Activated T-helper 1 cell treated with anti-CD3 and anti-CD28 coated beads, Interleukin-12 subunit alpha, Interleukin-12 subunit beta, Interleukin-2, Interleukin-4 antibody, amounts not matched to agents 30 ng/mL and 10 ng/mL and 1 ng/mL, durations not matched to agents 14 hours and 24 hours and 36 hours (primary cell): Measurements from ENCODE around the gene GALNT17. TPM values are rescaled to one million over a fixed set of nuclear protein-coding genes. Genes with fewer than 3 reads are reported as not detected.

Source experiments
- DNase-seq: peaks from one replicate; pipeline ENCODE4 v3.0.0; 2021; ENCODE audit warnings: low spot score
- H3K27ac Mint-ChIP-seq: one replicate; pipeline ENCODE4 v1.8.0; 2021; ENCODE audit warnings: mild to moderate bottlenecking, mixed read lengths
- H3K27me3 Mint-ChIP-seq: one replicate; pipeline ENCODE4 v1.8.0; 2022; ENCODE audit warnings: mild to moderate bottlenecking, moderate library complexity, mixed read lengths; ENCODE audit not compliant: insufficient read depth
- H3K36me3 Mint-ChIP-seq: one replicate; pipeline ENCODE4 v1.8.0; 2021; ENCODE audit warnings: low read depth, mixed read lengths
- H3K4me1 Mint-ChIP-seq: one replicate; pipeline ENCODE4 v1.8.0; 2021; ENCODE audit warnings: low read depth, mixed read lengths
- H3K4me3 Mint-ChIP-seq: one replicate; pipeline ENCODE4 v1.8.0; 2021; ENCODE audit warnings: mild to moderate bottlenecking, moderate library complexity, mixed read lengths
- H3K9me3 Mint-ChIP-seq: one replicate; pipeline ENCODE4 v1.8.0; 2021; ENCODE audit warnings: mixed read lengths
- intact Hi-C: fragments of 100-400 bp; cut with micrococcal nuclease; formaldehyde crosslinking; loops from one replicate; pipeline ENCODE4 v1.15.1; 2024
- total RNA-seq: library from RNA; stranded (reverse); gene quantifications from 2 replicates; pipeline ENCODE4 v1.2.3, GENCODE V29; 2022

Gene GALNT17
- total RNA-seq, 1 donor from 2014 or later, result not detected

DNA sequence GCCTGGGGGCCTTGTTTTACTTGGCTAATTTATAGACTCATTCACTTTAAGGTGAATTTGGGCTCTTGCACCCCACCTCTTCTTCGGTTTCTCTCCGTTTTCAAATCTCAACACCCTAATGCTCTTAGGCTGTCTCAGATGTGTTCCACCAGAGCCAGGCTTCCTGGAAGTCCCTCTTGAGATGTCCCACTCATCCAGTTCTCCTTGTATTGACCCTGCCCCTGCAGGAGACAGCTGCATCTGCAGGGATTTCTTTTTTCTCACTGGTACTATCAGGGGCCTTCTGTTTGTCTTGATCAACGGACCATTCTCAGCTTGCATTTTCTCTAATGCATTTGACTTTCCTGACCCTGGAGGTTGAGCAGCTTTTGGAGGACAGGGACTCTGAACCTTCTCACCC is 279.5 kb downstream of the GALNT17 start:
- no peaks in the 10 kb centered on the region for H3K4me1 Mint-ChIP-seq
- DNase-seq, result no peak
- H3K27ac Mint-ChIP-seq, result no peak overlapping the region
- H3K4me3 Mint-ChIP-seq, result no peak overlapping the region
- H3K27me3 Mint-ChIP-seq, result no peaks in the 10 kb centered on the region
- peaks cover 48% of the 10 kb centered on the region for H3K9me3 Mint-ChIP-seq
- H3K36me3 Mint-ChIP-seq, result no peaks in the 10 kb centered on the region
- intact Hi-C loops, result no loop called here

DNA sequence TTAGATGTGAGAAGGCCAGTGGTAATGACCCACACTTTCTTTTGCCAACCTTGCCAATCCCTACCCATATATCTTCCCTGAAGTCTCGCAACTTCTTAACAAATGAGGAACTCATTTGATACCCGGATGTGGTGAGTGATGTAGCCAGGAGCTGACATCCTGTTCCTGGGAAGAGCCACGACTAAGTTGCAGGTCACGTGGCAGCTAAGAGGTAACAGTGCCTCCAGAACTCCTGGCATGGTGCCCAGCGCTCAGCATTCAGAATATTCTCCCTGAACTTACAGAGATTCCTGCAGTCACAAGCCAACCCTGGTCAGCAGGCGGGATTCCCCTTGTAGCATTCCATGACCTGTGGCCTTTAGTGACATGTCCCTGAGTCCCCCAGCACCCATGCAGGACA is 282.5 kb downstream of the GALNT17 start:
- H3K4me1 Mint-ChIP-seq, result no peaks in the 10 kb centered on the region
- H3K9me3 Mint-ChIP-seq, result peaks cover 59% of the 10 kb centered on the region

DNA sequence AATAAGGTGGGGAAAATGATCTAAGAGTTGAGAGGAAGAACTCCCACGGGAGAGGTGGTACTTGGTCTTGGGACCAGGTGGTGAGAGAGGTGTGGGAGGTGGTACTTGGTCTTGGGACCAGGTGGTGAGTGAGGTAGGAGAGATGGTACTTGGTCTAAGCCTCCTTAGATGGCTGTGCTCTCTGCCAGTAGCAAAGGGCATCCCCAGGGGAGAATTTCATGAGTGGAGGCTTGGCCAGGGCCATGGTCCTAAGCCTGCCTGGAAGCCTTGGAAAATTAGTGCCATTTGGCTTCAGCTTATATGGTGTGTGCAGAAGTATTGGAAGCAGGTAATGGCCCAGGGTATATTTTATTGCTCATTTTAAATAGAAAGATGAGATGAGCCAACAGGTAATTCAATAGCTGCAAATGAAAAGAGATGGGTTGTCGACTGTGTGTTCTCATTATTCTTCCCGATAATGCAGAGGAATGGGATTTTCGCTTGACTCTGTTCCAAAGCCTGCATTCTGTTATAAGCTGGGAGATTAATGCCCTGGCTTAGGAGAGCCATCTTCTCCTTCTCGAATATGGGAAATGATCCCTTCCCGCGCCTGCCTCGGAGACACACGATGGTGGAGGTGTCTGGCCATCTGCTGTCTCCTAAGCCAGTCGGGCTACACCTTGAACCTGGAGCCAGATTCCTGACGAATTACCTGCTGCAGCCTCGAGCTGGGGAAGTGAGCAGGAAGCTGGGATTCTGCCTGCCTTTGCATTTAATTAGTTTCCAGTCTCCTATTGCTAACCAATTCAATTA is 287.8 kb downstream of the GALNT17 start:
- intact Hi-C loops, result loop anchor here (10.0 kb wide), 2 partner anchors 65 to 75 kb away; no protein-coding TSS in a partner anchor
- Mint-ChIP-seq H3K4me1 (no peaks in the 10 kb centered on the region), H3K4me3 (no peak overlapping the region), H3K27me3 (no peaks in the 10 kb centered on the region), H3K9me3 (peaks cover 55% of the 10 kb centered on the region), H3K36me3 (no peaks in the 10 kb centered on the region), H3K27ac (no peak overlapping the region)
- DNase-seq, result no peak

More for the DNA sequence above, 282.5 kb downstream of the GALNT17 start:
- intact Hi-C loops, result no loop called here
- no peak for DNase-seq
- Mint-ChIP-seq H3K36me3 (no peaks in the 10 kb centered on the region), H3K27me3 (no peaks in the 10 kb centered on the region), H3K27ac (no peak overlapping the region), H3K4me3 (no peak overlapping the region)

DNA sequence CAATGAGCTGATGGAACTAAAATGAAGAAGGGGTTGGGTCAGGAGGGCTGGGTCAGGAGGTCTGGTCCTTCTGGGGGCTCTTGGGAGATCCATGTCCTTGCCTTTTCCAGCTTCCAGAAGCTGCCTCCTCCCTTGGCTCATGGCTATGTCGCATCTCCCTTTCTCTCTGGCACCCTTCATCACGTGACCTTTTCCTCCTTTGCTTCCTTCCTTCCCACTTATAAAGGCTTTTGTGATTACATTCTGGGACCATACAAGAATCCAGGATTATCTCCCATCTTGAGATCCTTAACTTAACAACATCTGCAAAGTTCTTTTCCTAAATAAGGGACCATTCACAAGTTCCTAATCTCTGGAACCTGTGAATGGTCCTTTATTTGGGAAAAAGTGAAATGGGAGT is 290.2 kb downstream of the GALNT17 start:
- intact Hi-C loops, result loop anchor here (10.0 kb wide), 2 partner anchors 63 to 77 kb away; no protein-coding TSS in a partner anchor
- Mint-ChIP-seq H3K36me3 (no peaks in the 10 kb centered on the region), H3K4me3 (no peak overlapping the region), H3K4me1 (no peaks in the 10 kb centered on the region), H3K27ac (no peak overlapping the region), H3K27me3 (no peaks in the 10 kb centered on the region), H3K9me3 (peaks cover 48% of the 10 kb centered on the region)
- no peak for DNase-seq

DNA sequence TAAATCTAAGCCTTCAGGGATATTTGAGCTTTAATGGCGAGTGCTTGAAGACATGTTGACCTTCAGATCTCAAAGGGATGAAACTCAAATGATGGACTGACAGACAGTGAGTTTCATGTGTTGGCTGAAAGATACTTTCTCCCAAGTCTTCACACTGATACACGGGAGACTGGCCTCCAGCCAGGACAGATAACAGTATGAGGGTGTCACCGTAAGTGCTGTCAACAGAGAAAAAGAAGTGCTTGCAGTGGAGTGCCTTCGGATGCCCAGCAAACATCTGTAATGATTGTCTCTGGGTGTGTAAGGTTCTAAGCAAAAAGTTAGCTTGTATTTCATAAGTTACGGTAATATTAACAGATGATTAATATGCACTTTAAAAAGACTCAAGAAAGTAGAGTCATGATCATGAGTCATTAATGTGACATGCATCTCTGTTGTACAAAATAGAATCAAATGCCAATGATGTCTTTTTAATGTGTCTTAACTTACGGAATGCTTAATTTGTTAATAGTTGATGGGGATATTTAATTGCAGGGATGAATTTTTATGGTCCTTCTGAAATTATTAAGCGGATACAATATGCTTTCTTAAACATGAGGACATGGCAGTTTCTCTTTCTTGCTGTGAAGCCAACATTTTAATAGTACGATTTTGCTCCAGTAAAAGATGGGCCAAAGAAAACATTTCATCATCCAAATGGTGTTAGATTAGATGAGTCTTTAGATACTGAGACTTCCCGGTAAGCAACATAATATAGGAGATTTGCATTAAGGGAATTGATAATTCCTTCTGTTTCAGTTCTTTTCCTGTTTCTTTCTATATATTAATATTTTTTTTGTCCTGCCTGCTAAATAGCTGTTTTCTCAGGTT is 292.5 kb downstream of the GALNT17 start:
- Mint-ChIP-seq H3K27me3 (no peaks in the 10 kb centered on the region), H3K4me1 (no peaks in the 10 kb centered on the region), H3K27ac (no peak overlapping the region), H3K9me3 (peaks cover 43% of the 10 kb centered on the region), H3K36me3 (no peaks in the 10 kb centered on the region), H3K4me3 (no peak overlapping the region)
- DNase-seq, result no peak
- intact Hi-C loops, result loop anchor here (10.0 kb wide), 2 partner anchors 60 to 80 kb away; no protein-coding TSS in a partner anchor

DNA sequence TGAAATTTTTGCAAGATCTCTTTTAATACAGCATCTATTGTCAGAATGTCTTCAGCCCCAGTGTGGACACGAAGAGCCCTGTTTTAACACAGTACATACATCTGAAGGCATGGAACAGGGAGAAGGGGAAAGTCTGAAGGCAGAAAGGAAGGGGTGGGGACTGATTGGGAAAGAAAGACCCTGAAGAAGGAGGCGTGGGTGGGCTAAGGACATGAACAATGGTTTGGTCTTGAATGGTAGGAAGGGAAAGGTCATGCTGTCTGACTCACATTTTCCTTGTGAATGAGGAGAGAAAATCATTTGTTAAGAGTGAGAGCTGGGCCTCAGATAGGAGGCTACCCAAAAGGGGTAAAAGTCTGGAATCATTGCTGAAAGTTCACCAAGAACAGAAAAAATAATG is 297.1 kb downstream of the GALNT17 start:
- Mint-ChIP-seq H3K4me3 (no peak overlapping the region), H3K9me3 (peaks cover 40% of the 10 kb centered on the region), H3K27me3 (no peaks in the 10 kb centered on the region), H3K36me3 (no peaks in the 10 kb centered on the region), H3K4me1 (no peaks in the 10 kb centered on the region), H3K27ac (no peak overlapping the region)
- no peak for DNase-seq
- intact Hi-C loops, result loop anchor here (10.0 kb wide), 2 partner anchors 56 to 84 kb away; no protein-coding TSS in a partner anchor

DNA sequence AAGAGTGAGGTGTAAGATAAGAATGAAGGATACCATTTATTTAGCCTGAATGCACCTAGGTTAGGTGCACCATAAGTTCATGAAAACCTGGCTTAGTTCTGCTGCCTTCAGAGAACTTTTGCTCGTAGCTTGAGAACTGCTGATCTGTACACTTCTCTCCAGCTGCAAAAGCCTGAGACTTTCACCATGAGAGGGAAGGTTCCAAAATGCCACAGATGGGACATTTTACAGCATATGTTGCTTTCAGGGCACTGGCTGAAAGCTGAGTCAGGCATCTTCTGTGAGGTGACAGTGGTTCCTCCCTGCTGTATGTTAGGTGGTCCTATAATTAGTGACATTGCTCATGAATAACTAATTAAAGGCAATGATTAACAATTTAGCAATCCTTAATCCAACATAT is 298.3 kb downstream of the GALNT17 start:
- H3K27me3 Mint-ChIP-seq, result no peaks in the 10 kb centered on the region
- no peaks in the 10 kb centered on the region for H3K4me1 Mint-ChIP-seq
- intact Hi-C loops, result no loop called here
- peaks cover 47% of the 10 kb centered on the region for H3K9me3 Mint-ChIP-seq
- no peak for DNase-seq
- H3K36me3 Mint-ChIP-seq, result no peaks in the 10 kb centered on the region
- no peak overlapping the region for H3K27ac Mint-ChIP-seq
- H3K4me3 Mint-ChIP-seq, result no peak overlapping the region

DNA sequence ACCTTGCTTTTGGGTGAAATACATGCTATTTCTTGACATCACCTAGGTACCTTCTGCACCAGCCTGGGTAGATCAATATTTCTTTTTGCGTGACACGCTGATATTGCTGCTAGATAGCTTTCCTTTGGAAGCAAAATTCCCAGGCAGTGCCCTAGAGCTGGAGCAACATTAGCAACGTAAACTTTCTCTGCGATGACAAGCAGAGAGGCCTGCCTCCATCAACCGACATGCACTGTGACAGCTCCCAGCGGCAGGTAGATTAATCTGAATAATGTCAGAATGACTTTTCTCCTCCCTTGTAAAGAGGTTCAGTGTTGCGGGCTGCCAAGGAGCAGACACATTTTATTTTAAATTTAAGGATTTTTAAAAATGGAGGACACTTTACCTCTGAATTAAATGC is 307.4 kb downstream of the GALNT17 start:
- intact Hi-C loops, result no loop called here
- no peaks in the 10 kb centered on the region for H3K4me1 Mint-ChIP-seq
- H3K27ac Mint-ChIP-seq, result no peak overlapping the region
- no peak for DNase-seq
- no peaks in the 10 kb centered on the region for H3K27me3 Mint-ChIP-seq
- peaks cover 27% of the 10 kb centered on the region for H3K9me3 Mint-ChIP-seq
- no peaks in the 10 kb centered on the region for H3K36me3 Mint-ChIP-seq
- no peak overlapping the region for H3K4me3 Mint-ChIP-seq

DNA sequence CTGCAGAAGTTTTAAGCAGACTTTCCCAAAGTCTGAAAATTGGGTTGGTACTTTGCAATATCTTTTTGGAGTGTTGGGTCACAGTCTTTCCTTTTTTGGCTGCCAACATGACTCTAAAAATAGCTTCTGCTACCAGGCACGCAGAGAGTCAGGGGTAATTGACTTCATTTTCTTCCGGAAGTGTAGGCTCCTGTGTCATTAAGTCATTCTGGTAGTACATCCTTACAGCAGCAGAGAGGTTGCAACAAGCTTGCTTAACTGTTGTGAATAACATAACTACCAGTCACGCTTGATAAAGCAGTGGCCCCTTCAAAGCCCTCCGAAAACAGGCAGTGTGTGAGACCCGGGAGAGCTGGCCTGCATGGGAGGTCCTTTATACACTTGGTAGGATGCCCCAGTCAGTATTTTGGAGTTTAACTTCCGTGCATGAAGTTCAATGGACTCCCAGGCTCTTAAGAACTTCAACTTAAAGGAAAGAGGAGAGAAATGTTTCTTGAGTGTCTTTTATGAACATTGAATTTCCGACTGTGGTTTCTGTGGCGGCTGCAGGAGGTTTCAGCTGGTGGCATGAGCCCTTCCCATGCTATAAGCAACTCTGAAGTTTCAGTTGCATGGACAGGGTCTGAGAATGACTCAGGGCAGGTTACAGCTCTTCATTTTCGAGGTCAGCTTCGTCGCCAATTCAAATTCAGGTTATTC is 310.7 kb downstream of the GALNT17 start:
- H3K4me1 Mint-ChIP-seq, result no peaks in the 10 kb centered on the region
- intact Hi-C loops, result no loop called here
- no peak for DNase-seq
- no peak overlapping the region for H3K4me3 Mint-ChIP-seq
- no peaks in the 10 kb centered on the region for H3K27me3 Mint-ChIP-seq
- H3K36me3 Mint-ChIP-seq, result no peaks in the 10 kb centered on the region
- H3K27ac Mint-ChIP-seq, result no peak overlapping the region
- H3K9me3 Mint-ChIP-seq, result peaks cover 28% of the 10 kb centered on the region

DNA sequence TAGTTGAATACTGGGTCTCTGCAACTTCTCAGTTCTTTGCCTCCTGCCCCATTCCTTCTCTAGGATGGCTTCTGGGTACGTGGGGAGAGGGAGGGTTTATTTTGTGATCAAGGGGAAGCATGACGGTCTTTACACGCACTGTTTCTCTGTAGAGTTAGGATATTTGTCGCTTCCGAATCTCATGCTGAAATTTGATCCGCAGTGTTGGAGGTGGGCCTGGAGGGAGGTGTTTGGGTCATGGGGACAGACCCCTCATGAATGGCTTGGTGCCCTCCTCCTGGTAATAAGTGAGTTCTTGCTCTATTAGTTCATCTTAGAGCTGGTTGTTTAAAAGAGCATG is 311.2 kb downstream of the GALNT17 start:
- Mint-ChIP-seq H3K4me3 (no peak overlapping the region), H3K36me3 (no peaks in the 10 kb centered on the region), H3K27ac (no peak overlapping the region), H3K9me3 (peaks cover 34% of the 10 kb centered on the region), H3K27me3 (no peaks in the 10 kb centered on the region), H3K4me1 (no peaks in the 10 kb centered on the region)
- intact Hi-C loops, result no loop called here
- no peak for DNase-seq

DNA sequence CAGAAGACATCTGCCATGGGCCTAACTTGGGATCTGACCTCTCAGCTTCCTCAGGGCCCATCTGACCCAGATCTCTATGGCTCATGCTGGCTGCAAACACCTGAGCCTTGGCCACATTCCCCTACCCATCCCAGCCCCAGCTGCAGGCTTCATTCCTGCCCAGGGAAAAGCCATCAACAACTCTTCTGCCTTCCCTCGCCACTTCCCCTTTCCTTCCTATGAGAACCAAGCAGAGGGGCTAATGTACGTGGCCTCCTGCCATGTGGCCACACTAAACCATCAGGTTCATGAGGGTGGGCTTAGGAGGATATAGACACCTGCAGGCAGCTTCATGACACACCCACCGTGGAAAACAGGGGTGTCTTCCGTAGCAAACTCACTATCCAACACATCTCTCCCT is 312.2 kb downstream of the GALNT17 start:
- no peak for DNase-seq
- no peak overlapping the region for H3K27ac Mint-ChIP-seq
- no peaks in the 10 kb centered on the region for H3K36me3 Mint-ChIP-seq
- H3K9me3 Mint-ChIP-seq, result peaks cover 37% of the 10 kb centered on the region
- intact Hi-C loops, result no loop called here
- H3K27me3 Mint-ChIP-seq, result no peaks in the 10 kb centered on the region
- H3K4me1 Mint-ChIP-seq, result no peaks in the 10 kb centered on the region
- H3K4me3 Mint-ChIP-seq, result no peak overlapping the region

DNA sequence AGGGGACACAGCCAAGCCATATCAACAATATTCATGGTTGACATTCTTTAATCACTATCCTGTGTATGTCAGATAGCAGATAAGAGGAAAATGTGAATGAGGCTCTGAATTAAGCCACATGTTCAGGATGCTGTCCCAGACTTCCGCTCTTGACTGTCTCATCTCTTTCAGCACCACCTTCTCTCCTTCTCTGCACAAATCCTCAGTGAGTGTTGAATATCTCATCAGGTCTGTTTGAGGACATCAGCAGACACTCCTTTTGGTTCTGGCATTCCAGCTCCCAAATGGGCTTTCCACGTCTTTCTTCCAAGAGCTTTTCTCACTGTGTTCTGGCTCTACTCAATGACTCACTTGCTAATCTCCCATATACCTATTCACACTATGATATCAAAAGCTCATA is 321.7 kb downstream of the GALNT17 start:
- Mint-ChIP-seq H3K4me1 (no peaks in the 10 kb centered on the region), H3K36me3 (no peaks in the 10 kb centered on the region), H3K27me3 (no peaks in the 10 kb centered on the region), H3K4me3 (no peak overlapping the region), H3K9me3 (peaks cover 24% of the 10 kb centered on the region), H3K27ac (no peak overlapping the region)
- intact Hi-C loops, result no loop called here
- no peak for DNase-seq

DNA sequence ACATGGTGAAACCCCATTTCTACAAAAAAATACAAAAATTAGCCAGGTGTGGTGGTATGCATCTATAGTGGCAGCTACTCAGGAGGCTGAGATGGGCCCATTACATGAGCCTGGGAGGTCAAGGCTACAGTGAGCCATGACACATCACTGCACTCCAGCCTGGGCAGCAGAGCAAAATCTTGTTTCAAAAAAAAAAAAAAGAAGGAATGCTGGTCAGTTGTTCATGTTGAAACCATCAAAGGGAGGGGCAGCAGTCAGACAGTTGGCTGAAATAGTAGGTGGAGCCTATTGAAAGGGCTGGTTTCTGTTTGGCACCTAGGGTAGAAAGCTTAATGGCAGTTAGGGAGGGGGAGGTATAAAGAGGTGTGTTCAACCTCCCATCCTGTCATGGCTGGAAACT is 323.0 kb downstream of the GALNT17 start:
- H3K4me3 Mint-ChIP-seq, result no peak overlapping the region
- no peaks in the 10 kb centered on the region for H3K27me3 Mint-ChIP-seq
- no peaks in the 10 kb centered on the region for H3K36me3 Mint-ChIP-seq
- no peak for DNase-seq
- H3K27ac Mint-ChIP-seq, result no peak overlapping the region
- peaks cover 33% of the 10 kb centered on the region for H3K9me3 Mint-ChIP-seq
- intact Hi-C loops, result no loop called here
- no peaks in the 10 kb centered on the region for H3K4me1 Mint-ChIP-seq
